ENCODE measurements around the gene FAM3B.

The FAM3B gene

GRCh38 chr21:41321211-41321907, 4.8 kb downstream of the FAM3B start:
- no peak for DNase-seq

- DNase-seq = no peak
These were observed 5.4 kb downstream of the FAM3B start for GRCh38 chr21:41321908-41322495.

- no peak for DNase-seq
These were observed 6.1 kb downstream of the FAM3B start for GRCh38 chr21:41322496-41323382.

- DNase-seq = no peak
These were observed 8.7 kb downstream of the FAM3B start for GRCh38 chr21:41325138-41325912.

- no peak for DNase-seq
These were observed 9.9 kb downstream of the FAM3B start for GRCh38 chr21:41326414-41327080.

- DNase-seq = no peak
These were observed 11.2 kb downstream of the FAM3B start for GRCh38 chr21:41327753-41328152.

GRCh38 chr21:41328660-41329607, 12.3 kb downstream of the FAM3B start:
- no peak for DNase-seq

- no peak for DNase-seq
These were observed 17.2 kb downstream of the FAM3B start for GRCh38 chr21:41333752-41334151.

- DNase-seq = no peak
These were observed 20.9 kb downstream of the FAM3B start for GRCh38 chr21:41337515-41337914.

GRCh38 chr21:41338455-41338854, 21.9 kb downstream of the FAM3B start:
- DNase-seq = no peak

GRCh38 chr21:41342035-41342434, 25.4 kb downstream of the FAM3B start:
- no peak for DNase-seq

GRCh38 chr21:41344146-41344545, 27.5 kb downstream of the FAM3B start:
- DNase-seq = no peak

GRCh38 chr21:41345356-41345755, 28.8 kb downstream of the FAM3B start:
- no peak for DNase-seq

GRCh38 chr21:41345934-41346685, 29.5 kb downstream of the FAM3B start:
- DNase-seq = no peak

- no peak for DNase-seq
These were observed 30.2 kb downstream of the FAM3B start for GRCh38 chr21:41346758-41347157.

GRCh38 chr21:41348434-41348833, 31.8 kb downstream of the FAM3B start:
- DNase-seq = no peak

GRCh38 chr21:41349126-41349525, 32.5 kb downstream of the FAM3B start:
- no peak for DNase-seq

GRCh38 chr21:41349619-41350390, 33.2 kb downstream of the FAM3B start:
- no peak for DNase-seq

GRCh38 chr21:41350436-41351155, 34.0 kb downstream of the FAM3B start:
- no peak for DNase-seq

Data from SW 1271 (cell line).